ENCODE measurements around the gene SYS1. TPM values are rescaled to one million over a fixed set of nuclear protein-coding genes. Genes with fewer than 3 reads are reported as not detected.
A peak's percentile ranks its signal among the peaks of the same experiment; 100 is the strongest.

Gene SYS1
- total RNA-seq, 1 experiment from 2014 or later, result 21.9 TPM

- peak; percentile 78 for DNase-seq (ENCODE audit: low spot score)
These were observed 44.2 kb downstream of the SYS1 start for GRCh38 chr20:45407067-45407745.

GRCh38 chr20:45407783-45408645 is 45.1 kb downstream of the SYS1 start, which contains the start of gene DBNDD2:
Gene DBNDD2, plus strand, starts transcription at chr20:45408289. Its CDS starts 179 bp downstream, at chr20:45408468.
- in situ Hi-C loops (cut with HindIII; ENCODE audit: low sequenced_read_pairs), result no loop called here
- DNase-seq (ENCODE audit: low spot score), result peak; percentile 68

More at GRCh38 chr20:45407067-45407745, 44.2 kb downstream of the SYS1 start:
- in situ Hi-C loops (cut with HindIII; ENCODE audit: low sequenced_read_pairs), result no loop called here

GRCh38 chr20:45408646-45409213 is 45.8 kb downstream of the SYS1 start:
- no peak for DNase-seq (ENCODE audit: low spot score)
- in situ Hi-C loops (cut with HindIII; ENCODE audit: low sequenced_read_pairs), result no loop called here

- no peak for DNase-seq (ENCODE audit: low spot score)
- in situ Hi-C loops (cut with HindIII; ENCODE audit: low sequenced_read_pairs), result no loop called here
These were observed 46.7 kb downstream of the SYS1 start for GRCh38 chr20:45409521-45410272.

- peak; percentile 11 for DNase-seq (ENCODE audit: low spot score)
- in situ Hi-C loops (cut with HindIII; ENCODE audit: low sequenced_read_pairs), result no loop called here
These were observed 47.9 kb downstream of the SYS1 start for GRCh38 chr20:45410887-45411286.

- no peak for DNase-seq (ENCODE audit: low spot score)
- in situ Hi-C loops (cut with HindIII; ENCODE audit: low sequenced_read_pairs), result no loop called here
These were observed 49.7 kb downstream of the SYS1 start for GRCh38 chr20:45412653-45413052.

GRCh38 chr20:45413479-45413878 is 50.5 kb downstream of the SYS1 start:
- in situ Hi-C loops (cut with HindIII; ENCODE audit: low sequenced_read_pairs), result no loop called here
- no peak for DNase-seq (ENCODE audit: low spot score)

- in situ Hi-C loops (cut with HindIII; ENCODE audit: low sequenced_read_pairs), result no loop called here
- peak; percentile 93 for DNase-seq (ENCODE audit: low spot score)
These were observed 53.1 kb downstream of the SYS1 start, which contains the start of gene PIGT for GRCh38 chr20:45415822-45416637. Gene PIGT, plus strand, starts transcription at chr20:45416141. Its CDS starts 16 bp downstream, at chr20:45416157.

GRCh38 chr20:45416917-45417316 is 54.0 kb downstream of the SYS1 start:
- in situ Hi-C loops (cut with HindIII; ENCODE audit: low sequenced_read_pairs), result no loop called here
- DNase-seq (ENCODE audit: low spot score), result no peak

Other genes starting within 250 kb of the SYS1 start
- not detected in 2 replicates for gene WFDC5, start 248.0 kb upstream of the SYS1 start, total RNA-seq (2014; rRNA removed; shearing (Covaris generic))
- not detected in 2 replicates for gene WFDC12, start 238.7 kb upstream of the SYS1 start, total RNA-seq (2014; rRNA removed; shearing (Covaris generic))
- gene PI3, start 188.3 kb upstream of the SYS1 start, total RNA-seq (2014; rRNA removed; shearing (Covaris generic)), result not detected in 2 replicates
- gene SEMG1, start 156.1 kb upstream of the SYS1 start, total RNA-seq (2014; rRNA removed; shearing (Covaris generic)), result not detected in 2 replicates
- not detected in 2 replicates for gene SEMG2, start 141.8 kb upstream of the SYS1 start, total RNA-seq (2014; rRNA removed; shearing (Covaris generic))
- not detected in 2 replicates for gene SLPI, start 108.6 kb upstream of the SYS1 start, total RNA-seq (2014; rRNA removed; shearing (Covaris generic))
- not detected in 2 replicates for gene RBPJL, start 56.3 kb upstream of the SYS1 start, total RNA-seq (2014; rRNA removed; shearing (Covaris generic))
- gene MATN4, start 54.9 kb upstream of the SYS1 start, total RNA-seq (2014; rRNA removed; shearing (Covaris generic)), result not detected in 2 replicates
- gene SDC4, start 14.7 kb upstream of the SYS1 start, total RNA-seq (2014; rRNA removed; shearing (Covaris generic)), result 16.4 and 24.7 TPM in 2 replicates
- gene TP53TG5, start 15.2 kb downstream of the SYS1 start, total RNA-seq (2014; rRNA removed; shearing (Covaris generic)), result not detected in 2 replicates
- 0.86 and 5.7 TPM in 2 replicates for gene DBNDD2, start 45.1 kb downstream of the SYS1 start, total RNA-seq (2014; rRNA removed; shearing (Covaris generic))
- 25.2 and 31.0 TPM in 2 replicates for gene PIGT, start 53.0 kb downstream of the SYS1 start, total RNA-seq (2014; rRNA removed; shearing (Covaris generic))
- not detected in 2 replicates for gene WFDC2, start 106.6 kb downstream of the SYS1 start, total RNA-seq (2014; rRNA removed; shearing (Covaris generic))
- gene SPINT3, start 152.5 kb downstream of the SYS1 start, total RNA-seq (2014; rRNA removed; shearing (Covaris generic)), result not detected in 2 replicates
- gene WFDC6, start 176.3 kb downstream of the SYS1 start, total RNA-seq (2014; rRNA removed; shearing (Covaris generic)), result not detected in 2 replicates
- gene EPPIN, start 184.2 kb downstream of the SYS1 start, total RNA-seq (2014; rRNA removed; shearing (Covaris generic)), result not detected in 2 replicates
- gene WFDC8, start 216.1 kb downstream of the SYS1 start, total RNA-seq (2014; rRNA removed; shearing (Covaris generic)), result not detected in 2 replicates

Data from G401 (cell line).